ENCODE measurements around the gene ZNF276. TPM values are rescaled to one million over a fixed set of nuclear protein-coding genes. Genes with fewer than 3 reads are reported as not detected.

The ZNF276 gene
- total and polyA plus RNA-seq, 2 of the 8 experiments (the other 6 are each of a cell fraction or from before 2014, with no cell fraction given): 6.4 to 9.3 TPM

DNA sequence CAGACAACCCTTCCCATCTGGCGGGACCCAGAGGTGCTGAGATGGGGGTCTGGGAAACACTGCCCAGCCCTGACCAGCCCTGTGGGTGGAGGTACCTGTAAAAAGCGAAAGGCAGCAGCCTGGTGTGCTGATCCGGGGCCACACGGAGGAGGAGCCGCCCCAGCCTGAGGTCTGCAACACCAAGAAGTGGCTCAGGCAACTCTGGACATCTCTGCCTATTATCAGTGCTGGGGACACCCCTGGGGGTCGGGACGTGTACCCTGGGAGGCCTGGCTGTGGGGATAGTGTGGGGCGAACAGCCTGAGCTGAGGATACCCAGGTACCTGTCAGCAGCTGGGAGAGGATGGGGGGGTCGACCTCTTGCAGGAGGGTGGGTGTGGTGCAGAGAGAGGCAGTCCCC, 18.0 kb downstream of the ZNF276 start (continued):
- TF ChIP-seq POLR2A (IDR thresholded peaks at IDR 0.05; ENCODE audit: control extremely low read depth in 1 of 2, low read depth in 2 of 2, low read length in 2 of 2) (no peak), SIX5 (IDR thresholded peaks at IDR 0.05; ENCODE audit: low read depth, low read length) (no peak), TBP (IDR thresholded peaks at IDR 0.05; ENCODE audit: low read depth, low read length) (no peak), YY1 (IDR thresholded peaks at IDR 0.05; ENCODE audit: low read depth, low read length) (no peak), SIN3A (conservative IDR thresholded peaks at IDR 0.05 in 1 of 2, IDR thresholded peaks at IDR 0.05 in 1 of 2; ENCODE audit: low read depth in 1 of 2, low read length in 2 of 2) (no peak), CHD2 (IDR thresholded peaks at IDR 0.05; ENCODE audit: low read length) (no peak), BACH1 (IDR thresholded peaks at IDR 0.05; ENCODE audit: low read length) (no peak)
- TF ChIP-seq, protein P1, sequence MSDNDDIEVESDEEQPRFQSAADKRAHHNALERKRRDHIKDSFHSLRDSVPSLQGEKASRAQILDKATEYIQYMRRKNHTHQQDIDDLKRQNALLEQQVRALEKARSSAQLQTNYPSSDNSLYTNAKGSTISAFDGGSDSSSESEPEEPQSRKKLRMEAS (IDR thresholded peaks at IDR 0.05): no peak

All from H1 (cell line).